22Rv1 (cell line): ENCODE results near the gene THSD4.
"Not testable (repeated sequence)": the region's sequence is repeated elsewhere in the genome, so short reads cannot be mapped to it uniquely, and the experiment has no call there.

Source experiments
- H3K27ac ChIP-seq: fragments of 450-650 bp; 2 replicates; pipeline ENCODE4 v1.5.1; 2017
- CTCF ChIP-seq: fragments of 450-650 bp; IDR thresholded peaks from 2 replicates; pipeline ENCODE4 v1.5.1; 2017; ENCODE audit warnings: mild to moderate bottlenecking
- ZFX ChIP-seq: fragments of 450-650 bp; IDR thresholded peaks from 2 replicates; pipeline ENCODE4 v1.6.1; 2017; ENCODE audit warnings: antibody characterized with exemption, borderline replicate concordance

Gene THSD4

DNA sequence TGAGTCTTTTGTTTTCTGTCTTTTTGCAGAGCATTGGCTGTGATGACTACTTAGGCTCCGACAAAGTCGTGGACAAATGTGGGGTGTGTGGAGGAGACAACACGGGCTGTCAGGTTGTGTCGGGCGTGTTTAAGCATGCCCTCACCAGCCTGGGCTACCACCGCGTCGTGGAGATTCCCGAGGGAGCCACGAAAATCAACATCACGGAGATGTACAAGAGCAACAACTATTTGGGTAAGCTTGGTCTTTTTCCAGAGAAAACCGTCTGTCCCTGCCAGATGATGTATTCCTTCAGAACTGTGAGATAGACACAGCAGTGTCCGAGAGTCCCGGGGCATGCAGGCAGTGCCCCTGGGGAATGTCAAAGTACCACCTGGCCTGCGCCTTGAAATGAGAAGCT is 545.2 kb downstream of the THSD4 start:
- TF ChIP-seq CTCF: no peak
- TF ChIP-seq ZFX: no peak

GRCh38 chr15:71662306-71662705 is 547.0 kb downstream of the THSD4 start:
- TF ChIP-seq CTCF (no peak), ZFX (no peak)
- no peak overlapping the region for H3K27ac ChIP-seq

More for the DNA sequence above, 545.2 kb downstream of the THSD4 start:
- H3K27ac ChIP-seq: no peak overlapping the region

- TF ChIP-seq CTCF (no peak), ZFX (no peak)
- H3K27ac ChIP-seq: no peak overlapping the region
Observed at GRCh38 chr15:71664622-71665021, 549.4 kb downstream of the THSD4 start.

- no peak for TF ChIP-seq ZFX
- TF ChIP-seq CTCF: no peak
- H3K27ac ChIP-seq: no peak overlapping the region
Observed at GRCh38 chr15:71666763-71667620, 551.7 kb downstream of the THSD4 start.

GRCh38 chr15:71669688-71670087 is 554.4 kb downstream of the THSD4 start:
- no peak for TF ChIP-seq CTCF
- no peak for TF ChIP-seq ZFX
- no peak overlapping the region for H3K27ac ChIP-seq

DNA sequence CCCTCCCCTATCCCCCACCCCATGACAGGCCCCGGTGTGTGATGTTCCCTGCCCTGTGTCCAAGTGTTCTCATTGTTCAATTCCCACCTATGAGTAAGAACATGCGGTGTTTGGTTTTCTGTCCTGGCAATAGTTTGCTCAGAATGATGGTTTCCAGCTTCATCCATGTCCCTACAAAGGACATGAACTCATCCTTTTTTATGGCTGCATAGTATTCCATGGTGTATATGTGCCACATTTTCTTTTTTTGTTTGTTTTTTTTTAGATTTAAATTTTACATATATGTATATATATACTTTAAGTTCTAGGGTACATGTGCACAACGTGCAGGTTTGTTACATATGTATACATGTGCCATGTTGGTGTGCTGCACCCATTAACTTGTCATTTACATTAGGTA is 555.0 kb downstream of the THSD4 start:
- not testable (repeated sequence) for H3K27ac ChIP-seq

- no peak for TF ChIP-seq ZFX
- TF ChIP-seq CTCF: no peak
- no peak overlapping the region for H3K27ac ChIP-seq
Observed at GRCh38 chr15:71674354-71674753, 559.1 kb downstream of the THSD4 start.

- no peak overlapping the region for H3K27ac ChIP-seq
- no peak for TF ChIP-seq CTCF
- TF ChIP-seq ZFX: no peak
Observed at GRCh38 chr15:71677352-71677751, 562.1 kb downstream of the THSD4 start.
